NCI-H524 treated with DMSO at 0.1 percent for 48 hours (cell line): Measurements from ENCODE around the gene HMGA1.

Experiments
- DNase-seq: peaks from one replicate; lab custom pipeline; 2025; lab: John Stamatoyannopoulos, UW

Gene HMGA1

GRCh38 chr6:34223956-34224940, 12.4 kb upstream of the HMGA1 start:
- DNase-seq: no peak

- no peak for DNase-seq
Measured at GRCh38 chr6:34225551-34225950, 11.1 kb upstream of the HMGA1 start.

GRCh38 chr6:34226066-34226465, 10.6 kb upstream of the HMGA1 start:
- DNase-seq: no peak

- DNase-seq: no peak
Measured at GRCh38 chr6:34226731-34227586, 9.7 kb upstream of the HMGA1 start.

- DNase-seq: no peak
Measured at GRCh38 chr6:34227761-34228421, 8.8 kb upstream of the HMGA1 start.

- DNase-seq: no peak
Measured at GRCh38 chr6:34229877-34230276, 6.8 kb upstream of the HMGA1 start.

GRCh38 chr6:34230653-34231371, 5.9 kb upstream of the HMGA1 start:
- no peak for DNase-seq

GRCh38 chr6:34231566-34232336, 4.9 kb upstream of the HMGA1 start:
- DNase-seq: no peak

GRCh38 chr6:34232901-34233300, 3.8 kb upstream of the HMGA1 start:
- DNase-seq: no peak

- DNase-seq: no peak
Measured at GRCh38 chr6:34233867-34234266, 2.8 kb upstream of the HMGA1 start.

- DNase-seq: no peak
Measured at GRCh38 chr6:34234667-34235306, 1.9 kb upstream of the HMGA1 start.

GRCh38 chr6:34235307-34236130, 1.2 kb upstream of the HMGA1 start:
- no peak for DNase-seq

- no peak for DNase-seq
Measured at GRCh38 chr6:34236131-34236442, 586 bp upstream of the HMGA1 start.

GRCh38 chr6:34237316-34237721, 646 bp downstream of the HMGA1 start:
- no peak for DNase-seq

- no peak for DNase-seq
Measured at GRCh38 chr6:34237722-34238584, 1.3 kb downstream of the HMGA1 start.

- no peak for DNase-seq
Measured at GRCh38 chr6:34238585-34239499, 2.2 kb downstream of the HMGA1 start.

- no peak for DNase-seq
Measured at GRCh38 chr6:34239500-34239825, 2.8 kb downstream of the HMGA1 start.

- DNase-seq: no peak
Measured at GRCh38 chr6:34239893-34240292, 3.2 kb downstream of the HMGA1 start.
